ENCODE results near the gene OR6J1. TPM values are rescaled to one million over a fixed set of nuclear protein-coding genes. Genes with fewer than 3 reads are reported as not detected.
A peak's percentile ranks its signal among the peaks of the same experiment; 100 is the strongest.

Gene OR6J1
- total and polyA plus RNA-seq, 9 of the 15 experiments (the other 6 are each of a cell fraction or from before 2014, with no cell fraction given) = not detected

GRCh38 chr14:22671622-22672021, 27.5 kb upstream of the OR6J1 start (continued):
- no peak for TF ChIP-seq ZBTB40 (IDR thresholded peaks at IDR 0.05)
- TF ChIP-seq ZBTB40 (CRISPR knock-in tag; IDR thresholded peaks at IDR 0.05) = no peak
- TF ChIP-seq KDM5B (IDR thresholded peaks at IDR 0.05; ENCODE audit: insufficient replicate concordance, low read depth, low read length) = no peak
- TF ChIP-seq MTF1 (CRISPR knock-in tag; IDR thresholded peaks at IDR 0.05; ENCODE audit: borderline replicate concordance) = no peak
- peak; percentile 55 for TF ChIP-seq FOSL1 (tag; conservative IDR thresholded peaks at IDR 0.05)
- no peak for TF ChIP-seq ZNF740 (CRISPR knock-in tag; IDR thresholded peaks at IDR 0.05)
- TF ChIP-seq ZNF740 (tag; IDR thresholded peaks at IDR 0.05) = no peak
- TF ChIP-seq SOX6 (IDR thresholded peaks at IDR 0.05) = 0 out of 2 replicates have a peak, but pooled peaks have one; percentile 14
- TF ChIP-seq ELK1 (CRISPR knock-in tag; IDR thresholded peaks at IDR 0.05) = no peak
- TF ChIP-seq HEY1 (CRISPR knock-in tag; IDR thresholded peaks at IDR 0.05; ENCODE audit: borderline replicate concordance) = no peak
- TF ChIP-seq ZMIZ1 (IDR thresholded peaks at IDR 0.05; ENCODE audit: low read depth in 2 of 2, low read length in 2 of 2) = no peak
- no peak for TF ChIP-seq SNAPC5 (CRISPR knock-in tag; IDR thresholded peaks at IDR 0.05)
